Peyer's patch (tissue), 4 donors: ENCODE data around the gene SLC2A4RG. TPM values are rescaled to one million over a fixed set of nuclear protein-coding genes. Genes with fewer than 3 reads are reported as not detected.

Source experiments
- DNase-seq, 3 donors: peaks; one replicate each; pipeline ENCODE4 v3.0.0-alpha.2; 2017 to 2019
- H3K27ac ChIP-seq, 4 donors: fragments of 200-600 bp; sonication (generic); one replicate each; pipeline ENCODE4 v1.5.1; 2016 to 2019
- H3K27me3 ChIP-seq, 2 donors: fragments of 200-600 bp; sonication (generic); one replicate each; pipeline ENCODE4 v1.5.1; 2019
- H3K36me3 ChIP-seq, 3 donors: fragments of 200-600 bp; sonication (generic); one replicate each; pipeline ENCODE4 v1.5.1; 2016 to 2019
- H3K4me1 ChIP-seq, 4 donors: fragments of 200-600 bp; sonication (generic); one replicate each; pipeline ENCODE4 v1.5.1; 2016 to 2019
- H3K4me3 ChIP-seq, 4 donors: fragments of 200-600 bp; sonication (generic); 1 replicate in 3 of 4; 2 replicates in 1 of 4; pipeline ENCODE4 v1.5.1; 2016 to 2019; ENCODE audit warnings: mild to moderate bottlenecking in 1 of 4
- H3K9me3 ChIP-seq, 4 donors: fragments of 200-600 bp; sonication (generic); one replicate each; pipeline ENCODE4 v1.5.1; 2016 to 2019; ENCODE audit warnings: mild to moderate bottlenecking in 1 of 4
- CTCF ChIP-seq, 6 experiments: fragments of 450-650 bp in 4 of 6; fragments of 200-600 bp in 2 of 6; sonication (generic) in 1 of 6; IDR thresholded peaks; one replicate each; pipeline ENCODE4 v1.5.1; 2017 to 2019; ENCODE audit warnings: antibody characterized with exemption in 6 of 6, mild to moderate bottlenecking in 3 of 6, moderate library complexity in 1 of 6
- POLR2A ChIP-seq, 2 donors: fragments of 450-650 bp; IDR thresholded peaks; one replicate each; pipeline ENCODE4 v1.5.1; 2017; ENCODE audit warnings: antibody characterized with exemption in 2 of 2, mild to moderate bottlenecking in 2 of 2, moderate library complexity in 2 of 2
- total RNA-seq, 4 donors: library from RNA; depleted of rRNA; stranded (reverse); fragments of >200 nt; gene quantifications; one replicate each; pipeline ENCODE4 v1.1.0, GENCODE V29; 2016

The SLC2A4RG gene
- total RNA-seq, 4 donors from 2014 or later = 34.2 to 54.5 (median 40.4) TPM

- no peak for TF ChIP-seq POLR2A (IDR thresholded peaks at IDR 0.05)
- no peak for TF ChIP-seq CTCF (IDR thresholded peaks at IDR 0.05)
- Histone ChIP-seq H3K4me3 (no peak overlapping the region), H3K27ac (no peak overlapping the region), H3K27me3 (no peaks in the 10 kb centered on the region), H3K36me3 (no peaks in the 10 kb centered on the region), H3K9me3 (no peaks in the 10 kb centered on the region), H3K4me1 (no peaks in the 10 kb centered on the region)
- DNase-seq = no peak
Observed at GRCh38 chr20:63756648-63756991, 17.0 kb downstream of the SLC2A4RG start.

GRCh38 chr20:63758152-63758551 is 18.6 kb downstream of the SLC2A4RG start:
- H3K4me1 ChIP-seq = no peaks in the 10 kb centered on the region
- no peak for DNase-seq
- H3K9me3 ChIP-seq = no peaks in the 10 kb centered on the region
- H3K36me3 ChIP-seq = no peaks in the 10 kb centered on the region
- no peak for TF ChIP-seq POLR2A (IDR thresholded peaks at IDR 0.05)
- no peak for TF ChIP-seq CTCF (IDR thresholded peaks at IDR 0.05)
- H3K4me3 ChIP-seq = no peak overlapping the region
- no peak overlapping the region for H3K27ac ChIP-seq
- H3K27me3 ChIP-seq = no peaks in the 10 kb centered on the region

- TF ChIP-seq POLR2A (IDR thresholded peaks at IDR 0.05) (no peak), CTCF (IDR thresholded peaks at IDR 0.05) (no peak)
- H3K9me3 ChIP-seq = no peaks in the 10 kb centered on the region
- no peak overlapping the region for H3K4me3 ChIP-seq
- no peak overlapping the region for H3K27ac ChIP-seq
- H3K36me3 ChIP-seq = no peaks in the 10 kb centered on the region
- H3K27me3 ChIP-seq = no peaks in the 10 kb centered on the region
- H3K4me1 ChIP-seq = no peaks in the 10 kb centered on the region
- DNase-seq = no peak
Observed at GRCh38 chr20:63759377-63759901, 19.9 kb downstream of the SLC2A4RG start.

GRCh38 chr20:63765082-63765873 is 25.7 kb downstream of the SLC2A4RG start:
- no peaks in the 10 kb centered on the region for H3K4me1 ChIP-seq
- peaks cover 0 to 4% (median 0%) of the 10 kb centered on the region in 3 donors for H3K36me3 ChIP-seq
- no peaks in the 10 kb centered on the region for H3K27me3 ChIP-seq
- no peak overlapping the region for H3K27ac ChIP-seq
- H3K9me3 ChIP-seq = no peaks in the 10 kb centered on the region
- no peak overlapping the region for H3K4me3 ChIP-seq
- no peak for DNase-seq
- TF ChIP-seq POLR2A (IDR thresholded peaks at IDR 0.05) (no peak), CTCF (IDR thresholded peaks at IDR 0.05) (no peak)

- Histone ChIP-seq H3K36me3 (peaks cover 0 to 4% (median 0%) of the 10 kb centered on the region in 3 donors), H3K27ac (no peak overlapping the region), H3K4me3 (no peak overlapping the region), H3K4me1 (no peaks in the 10 kb centered on the region), H3K9me3 (no peaks in the 10 kb centered on the region), H3K27me3 (no peaks in the 10 kb centered on the region)
- TF ChIP-seq CTCF (IDR thresholded peaks at IDR 0.05) (no peak), POLR2A (IDR thresholded peaks at IDR 0.05) (no peak)
- DNase-seq = no peak
Observed at GRCh38 chr20:63765902-63766301, 26.3 kb downstream of the SLC2A4RG start.
